Stimulated activated CD8-positive, alpha-beta memory T cell treated with anti-CD3 and anti-CD28 coated beads, Interleukin-15, amount 100 ng/mL, for 4 hours (primary cell): ENCODE results near the gene ASPSCR1.

Experiments
- DNase-seq, 2 donors: peaks; one replicate each; pipeline ENCODE4 v3.0.0-alpha.2; 2020; ENCODE audit warnings: low read depth in 2 of 2

Gene ASPSCR1

GRCh38 chr17:82055023-82055964 lies 77.9 kb downstream of the ASPSCR1 start:
- DNase-seq, result no peak

GRCh38 chr17:82055965-82056728 lies 78.7 kb downstream of the ASPSCR1 start:
- DNase-seq, result no peak

DNA sequence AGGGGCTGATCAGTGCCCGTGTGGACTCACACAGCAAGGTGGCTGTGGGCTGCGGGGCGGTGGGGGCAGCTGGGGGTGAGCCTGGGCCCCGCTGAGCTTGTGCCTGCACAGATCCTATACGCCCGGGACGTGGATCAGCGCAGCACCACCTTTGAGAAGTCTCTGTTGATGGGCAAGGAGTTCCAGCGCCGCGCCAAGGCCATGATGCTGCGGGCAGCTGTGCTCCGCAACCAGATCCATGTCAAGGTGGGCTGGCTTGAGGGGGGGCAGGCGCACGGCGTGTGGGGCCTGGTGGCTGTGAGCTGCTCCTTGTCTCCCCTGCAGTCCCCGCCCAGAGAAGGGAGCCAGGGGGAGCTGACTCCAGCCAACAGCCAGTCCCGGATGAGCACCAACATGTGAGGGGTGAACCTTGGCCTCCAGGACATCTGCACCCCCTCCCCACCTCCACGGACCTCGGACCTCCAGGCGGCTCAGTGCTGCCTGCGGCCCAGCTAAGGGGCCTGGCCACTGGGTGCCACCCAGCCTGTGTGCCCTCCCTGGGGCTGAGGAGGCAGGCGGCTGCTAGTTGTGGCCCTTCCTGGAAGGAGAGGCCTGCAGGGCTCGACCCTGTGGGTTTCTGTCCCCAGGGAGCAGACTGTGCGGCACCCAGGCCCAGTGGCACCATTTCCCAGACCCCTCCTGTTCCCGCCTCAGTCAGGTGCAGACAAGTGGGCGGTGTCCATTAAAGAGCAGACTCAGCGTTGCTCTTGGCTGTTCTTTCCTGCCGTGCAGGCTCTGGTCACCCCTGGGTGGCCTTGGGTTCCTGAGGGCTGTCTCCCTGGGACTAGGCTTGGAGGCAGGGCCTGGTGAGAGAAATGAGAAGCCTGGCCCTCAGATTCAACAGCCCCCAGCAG lies 79.5 kb downstream of the ASPSCR1 start:
- no peak for DNase-seq

DNA sequence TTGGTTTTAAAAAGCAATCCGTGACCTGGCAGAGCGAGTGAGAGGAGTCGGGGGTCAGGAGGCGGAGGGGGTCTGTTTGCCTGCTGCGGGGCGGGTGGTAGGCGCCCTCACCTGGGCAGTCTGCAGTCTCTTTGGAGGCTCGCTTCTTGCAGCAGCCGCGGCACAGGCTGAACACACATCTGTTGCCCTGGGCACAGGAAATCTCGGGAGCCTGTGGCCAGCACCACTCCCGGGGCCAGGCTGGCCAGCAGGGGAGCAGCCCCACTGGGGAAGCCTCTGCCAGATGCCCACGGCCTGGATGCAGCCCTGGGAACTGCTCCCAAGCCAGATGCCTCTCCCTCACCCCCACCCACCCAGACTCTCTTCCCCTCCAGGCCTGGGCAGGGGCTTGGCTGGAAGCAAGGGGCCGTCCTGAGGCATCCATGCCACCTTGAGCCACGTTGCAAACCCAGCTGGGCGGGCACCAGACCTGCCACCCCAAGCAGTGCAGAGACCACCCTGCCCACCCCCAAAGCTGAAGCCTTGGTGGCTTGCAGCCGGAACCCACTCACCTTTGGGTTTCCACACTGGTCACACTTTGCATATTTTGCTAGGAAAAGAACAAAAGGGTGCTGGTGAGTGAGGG lies 80.9 kb downstream of the ASPSCR1 start:
- DNase-seq, result no peak

GRCh38 chr17:82058855-82059249 lies 81.4 kb downstream of the ASPSCR1 start:
- no peak for DNase-seq

DNA sequence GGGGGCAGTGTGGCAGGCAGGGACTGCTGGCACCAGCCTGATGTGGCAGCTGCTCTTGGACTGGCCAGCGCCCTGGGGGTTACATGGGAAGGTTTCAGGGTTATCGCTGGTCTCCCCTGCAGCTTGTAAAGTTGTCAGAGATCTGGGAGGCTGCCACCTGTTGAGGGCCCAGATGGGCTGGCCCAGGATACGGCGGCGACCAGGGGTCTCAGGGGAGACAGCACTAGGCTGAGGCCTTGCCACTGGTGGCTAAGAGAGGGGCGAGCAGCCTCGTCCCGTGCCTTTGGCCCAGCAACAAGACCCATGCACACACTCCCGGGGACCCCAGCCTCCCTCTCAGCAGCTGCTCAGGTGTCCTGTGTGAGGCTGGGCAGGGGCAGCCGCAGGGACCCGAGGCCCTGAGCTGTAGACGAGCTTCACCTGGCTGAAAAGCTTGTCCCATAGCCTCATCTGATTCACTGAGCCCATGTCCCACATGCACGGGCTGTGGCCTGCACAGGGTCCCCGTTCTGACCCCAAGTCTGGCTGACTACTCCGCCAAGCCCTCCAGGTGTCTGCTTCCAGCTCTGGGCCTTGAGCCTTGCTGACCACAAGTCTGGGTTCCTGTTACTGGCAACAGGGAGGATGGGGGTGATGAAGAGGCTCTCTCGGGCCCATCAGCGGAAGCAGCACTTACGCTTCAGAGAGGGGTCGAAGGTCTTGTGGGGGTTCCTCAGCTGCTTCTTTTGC lies 82.0 kb downstream of the ASPSCR1 start:
- no peak for DNase-seq

DNA sequence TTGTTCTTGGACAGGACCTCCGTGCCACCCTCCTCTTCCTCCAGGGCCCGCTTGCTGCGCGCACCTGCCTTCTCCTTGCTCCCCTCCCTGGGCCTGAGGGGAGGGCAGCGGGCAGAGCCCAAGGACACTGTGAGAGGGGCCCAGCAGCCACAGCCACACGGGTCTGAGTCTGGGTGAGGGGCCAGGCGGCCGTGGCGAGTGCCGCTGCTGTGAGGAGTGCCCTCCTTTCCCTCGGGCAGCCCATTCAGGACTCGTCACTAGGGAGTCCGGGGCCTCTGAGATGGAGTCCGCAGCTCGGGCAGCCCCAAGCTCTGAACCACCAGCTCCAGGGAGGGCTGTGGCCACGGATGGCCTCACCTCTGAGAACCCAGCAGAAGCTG lies 82.6 kb downstream of the ASPSCR1 start:
- DNase-seq, result no peak

GRCh38 chr17:82060614-82061013 lies 83.2 kb downstream of the ASPSCR1 start:
- no peak for DNase-seq

DNA sequence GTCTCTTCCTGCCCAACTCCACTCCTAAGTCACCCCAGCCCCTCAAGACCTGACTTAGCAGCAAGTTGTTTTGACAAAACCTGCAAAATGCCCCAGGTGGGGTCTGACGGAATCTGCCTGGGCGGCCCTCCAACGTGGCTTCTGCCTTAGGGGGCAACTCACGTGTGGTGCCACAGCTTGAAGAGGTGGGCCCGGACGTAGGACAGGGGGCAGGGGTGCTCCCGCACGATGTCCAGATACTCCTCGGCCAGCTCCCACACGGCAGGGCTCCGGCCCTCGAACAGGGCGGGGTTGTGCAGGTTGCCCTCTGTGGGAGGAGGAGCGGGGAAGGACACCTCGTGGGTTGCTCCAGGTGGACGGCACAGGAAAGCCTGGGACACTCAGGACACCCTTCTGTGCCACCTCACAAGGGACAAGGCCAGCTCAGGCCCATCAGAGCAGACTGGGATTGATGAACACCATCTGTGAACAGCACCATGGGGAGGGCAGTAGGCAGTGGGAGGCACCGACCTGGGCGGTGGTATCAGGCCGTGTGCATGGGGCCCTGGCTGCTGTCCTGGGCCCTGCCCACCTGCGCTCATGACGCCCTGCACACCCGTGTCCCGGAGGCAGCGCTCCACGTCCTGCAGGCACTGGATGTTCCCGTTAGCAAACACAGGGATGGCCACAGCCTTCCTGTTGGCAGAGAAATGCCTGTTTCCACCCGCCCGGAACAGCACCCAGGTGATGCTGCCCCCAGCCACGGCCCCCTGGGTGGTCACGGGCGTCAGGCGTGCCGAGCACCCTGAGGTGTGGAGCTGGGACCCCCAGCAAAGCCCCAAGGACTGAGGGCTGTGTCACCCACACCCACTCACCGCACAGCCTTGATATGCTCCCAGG lies 83.9 kb downstream of the ASPSCR1 start:
- DNase-seq, result no peak

DNA sequence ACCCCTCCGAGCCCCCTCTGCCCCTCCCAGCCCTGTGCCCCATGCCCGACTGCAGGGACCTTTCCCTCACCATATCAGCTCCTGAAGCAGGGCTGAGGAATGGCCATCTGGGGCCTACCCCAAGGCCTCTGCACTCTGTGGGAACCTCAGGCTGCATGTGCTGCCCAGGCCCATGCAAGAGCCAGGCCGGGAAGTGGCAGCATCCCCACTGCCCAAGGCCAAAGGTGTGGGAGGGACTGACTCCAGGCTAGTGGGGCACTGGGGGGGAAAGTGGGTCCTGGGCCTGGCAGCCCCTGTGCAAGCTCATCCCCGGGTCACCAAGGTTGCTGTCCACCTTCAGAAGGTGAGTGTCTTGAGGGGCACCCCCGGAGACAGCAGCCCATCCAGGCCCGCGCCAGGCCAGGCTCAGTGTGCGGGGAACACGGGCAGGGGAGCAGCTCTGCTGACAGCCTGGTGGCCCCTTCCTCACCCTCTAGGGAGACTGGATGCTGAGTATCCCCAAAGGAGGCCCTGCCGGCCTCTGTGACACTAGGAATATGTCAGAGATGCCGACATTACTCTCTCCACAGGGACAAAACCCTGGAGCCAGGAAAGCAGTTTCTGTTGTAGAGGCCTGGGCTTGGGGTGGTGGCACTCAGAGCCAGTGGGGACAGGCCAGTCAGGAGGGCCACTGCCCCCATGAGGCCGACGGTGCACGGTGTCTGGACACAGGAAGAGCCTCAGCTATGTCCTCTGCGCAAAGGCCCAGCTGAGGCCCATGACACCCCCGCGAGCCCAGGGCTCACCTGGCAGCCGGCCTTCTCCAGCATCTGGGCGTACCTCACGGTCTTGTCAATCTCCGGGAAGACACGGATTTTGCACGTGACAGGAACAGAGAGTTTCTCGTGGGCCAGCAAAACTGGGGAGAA lies 84.9 kb downstream of the ASPSCR1 start:
- no peak for DNase-seq

DNA sequence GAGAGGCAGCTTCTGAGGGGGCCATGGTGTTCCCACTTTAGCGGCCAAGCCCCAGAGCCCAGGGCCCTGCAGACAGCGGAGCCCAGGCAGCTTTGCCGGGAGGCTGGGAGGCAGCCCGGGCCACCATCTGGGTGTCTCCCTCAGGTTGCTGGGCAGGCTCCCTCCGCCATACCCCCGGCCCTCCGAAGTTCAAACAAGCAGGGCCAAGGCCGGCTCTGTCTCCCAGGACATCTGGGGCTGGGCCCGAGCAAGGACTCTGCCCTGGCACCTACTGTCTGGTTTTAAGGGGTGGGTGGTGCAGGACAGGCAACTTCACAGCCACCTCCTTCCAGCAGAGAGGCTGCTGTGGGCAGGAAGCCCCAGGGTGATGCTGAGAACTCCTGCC lies 85.5 kb downstream of the ASPSCR1 start:
- DNase-seq, result no peak

DNA sequence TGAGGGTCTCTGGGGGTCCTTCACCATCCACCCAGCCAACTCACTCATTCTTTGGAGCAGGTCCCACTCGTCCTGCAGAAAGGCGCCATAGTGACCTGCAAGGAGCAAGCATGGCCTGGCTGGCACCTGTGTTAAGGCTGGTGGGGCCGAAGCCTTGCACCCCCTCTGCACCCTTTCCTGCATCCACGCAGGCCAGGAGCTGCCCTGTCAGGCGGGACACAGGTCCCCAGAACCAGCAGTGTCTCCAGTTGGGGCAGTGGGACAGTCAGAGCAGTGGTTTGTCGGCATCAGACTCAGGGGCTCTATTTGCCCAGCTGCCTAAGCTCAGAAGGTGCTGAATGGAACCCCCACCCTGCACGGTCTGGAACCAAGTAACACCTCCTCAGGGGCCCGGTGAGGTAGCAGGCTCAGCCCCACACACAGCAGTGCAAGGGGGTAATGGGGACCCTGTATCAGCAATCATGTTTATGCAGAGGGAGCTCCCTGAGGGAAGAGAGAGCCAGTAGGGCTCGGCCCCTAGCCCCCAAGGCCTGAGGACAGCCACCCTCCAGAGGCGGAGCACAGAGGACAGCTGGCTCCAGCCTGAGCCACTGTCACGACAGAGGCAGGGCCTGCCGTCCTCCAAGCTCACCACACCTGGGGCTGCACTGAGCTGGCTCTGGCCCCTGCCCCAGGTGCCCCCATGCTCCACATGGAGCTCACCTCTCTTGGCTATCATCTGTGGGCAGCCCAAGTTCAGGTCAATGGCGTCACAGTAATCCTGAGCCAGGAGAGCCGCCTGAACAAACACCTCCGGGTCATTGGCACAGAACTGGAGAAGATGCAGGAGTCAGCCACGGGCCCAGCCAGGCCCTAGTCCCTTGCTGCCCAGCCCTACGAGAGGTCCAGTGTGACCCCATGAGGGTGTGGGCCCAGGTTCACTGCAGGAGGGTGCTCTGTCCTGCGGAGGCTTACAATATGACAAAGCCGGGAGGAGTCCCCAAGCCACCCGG lies 86.3 kb downstream of the ASPSCR1 start:
- DNase-seq, result no peak

- no peak for DNase-seq
Measured at GRCh38 chr17:82064433-82065192, 87.2 kb downstream of the ASPSCR1 start.

DNA sequence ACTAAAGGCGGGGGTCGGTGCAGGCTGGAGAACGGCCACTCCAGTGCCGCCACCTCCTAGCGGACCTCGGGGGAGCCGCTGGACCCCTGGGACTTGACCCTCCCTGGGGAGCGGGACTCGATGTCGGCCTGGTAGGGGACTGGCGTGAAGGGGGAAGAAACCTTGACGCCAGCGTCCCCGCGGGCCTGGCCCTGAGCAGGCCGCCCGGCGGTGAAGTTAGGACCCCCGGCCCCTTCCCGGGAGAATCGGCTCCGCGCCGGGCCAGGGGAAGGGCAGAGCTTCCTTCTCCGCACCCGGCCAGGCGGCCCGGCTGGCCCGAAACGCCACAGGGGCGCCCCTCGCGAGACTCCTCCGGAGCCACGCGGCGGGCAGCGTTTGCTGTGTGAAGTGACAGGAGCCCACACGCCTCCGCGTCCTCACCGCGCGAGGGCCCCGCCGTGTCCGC lies 87.8 kb downstream of the ASPSCR1 start:
- no peak for DNase-seq

GRCh38 chr17:82065638-82066303 lies 88.3 kb downstream of the ASPSCR1 start, which contains the start of gene DUS1L:
Gene DUS1L, minus strand, starts transcription at chr17:82065804. Its CDS starts 745 bp downstream, at chr17:82065059.
- peak; percentile 26 to 45 for DNase-seq
